ENCODE results near the gene PHETA2.
"Not testable (repeated sequence)": the region's sequence is repeated elsewhere in the genome, so short reads cannot be mapped to it uniquely, and the experiment has no call there.

- not testable (repeated sequence) for TF ChIP-seq CTCF, POLR2A (IDR thresholded peaks at IDR 0.05)
Measured at GRCh38 chr22:42104332-42104860, 30.3 kb downstream of the PHETA2 start.
